ENCODE results near the gene SLC16A3.
A peak's percentile ranks its signal among the peaks of the same experiment; 100 is the strongest.
"Not testable (repeated sequence)": the region's sequence is repeated elsewhere in the genome, so short reads cannot be mapped to it uniquely, and the experiment has no call there.

SLC16A3 gene

DNA sequence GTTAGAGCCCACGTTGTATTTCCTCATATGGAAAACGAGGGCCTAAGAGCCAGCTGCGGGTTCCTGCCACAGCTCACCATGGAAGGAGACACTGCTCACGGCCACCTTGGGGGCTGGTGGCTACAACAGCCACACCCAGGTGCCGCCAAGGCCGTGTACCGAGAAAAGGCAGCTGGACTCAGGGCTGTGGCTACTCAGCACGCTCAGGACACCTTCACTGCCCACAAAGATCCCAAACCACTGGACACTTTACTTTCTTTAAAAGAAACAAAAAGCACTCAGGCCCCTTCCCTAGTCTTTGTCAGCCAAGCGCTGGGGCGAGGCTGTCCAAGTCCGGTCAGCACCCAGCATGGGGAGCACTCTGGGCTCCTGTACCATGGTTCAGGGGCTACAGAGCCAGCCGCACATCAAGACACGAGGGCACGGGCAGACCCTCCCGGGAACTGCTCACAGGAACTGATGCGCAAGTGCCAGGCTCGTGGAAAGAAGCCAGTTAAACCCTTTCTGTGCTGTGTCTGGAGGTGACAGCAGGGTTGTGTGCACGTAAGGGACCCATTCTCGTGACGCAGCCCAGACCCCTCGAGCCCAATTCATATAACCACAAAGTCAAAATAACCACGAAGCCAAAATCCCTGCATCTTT, 18.5 kb downstream of the SLC16A3 start:
- DNase-seq (ENCODE audit: low read depth), result no peak

DNA sequence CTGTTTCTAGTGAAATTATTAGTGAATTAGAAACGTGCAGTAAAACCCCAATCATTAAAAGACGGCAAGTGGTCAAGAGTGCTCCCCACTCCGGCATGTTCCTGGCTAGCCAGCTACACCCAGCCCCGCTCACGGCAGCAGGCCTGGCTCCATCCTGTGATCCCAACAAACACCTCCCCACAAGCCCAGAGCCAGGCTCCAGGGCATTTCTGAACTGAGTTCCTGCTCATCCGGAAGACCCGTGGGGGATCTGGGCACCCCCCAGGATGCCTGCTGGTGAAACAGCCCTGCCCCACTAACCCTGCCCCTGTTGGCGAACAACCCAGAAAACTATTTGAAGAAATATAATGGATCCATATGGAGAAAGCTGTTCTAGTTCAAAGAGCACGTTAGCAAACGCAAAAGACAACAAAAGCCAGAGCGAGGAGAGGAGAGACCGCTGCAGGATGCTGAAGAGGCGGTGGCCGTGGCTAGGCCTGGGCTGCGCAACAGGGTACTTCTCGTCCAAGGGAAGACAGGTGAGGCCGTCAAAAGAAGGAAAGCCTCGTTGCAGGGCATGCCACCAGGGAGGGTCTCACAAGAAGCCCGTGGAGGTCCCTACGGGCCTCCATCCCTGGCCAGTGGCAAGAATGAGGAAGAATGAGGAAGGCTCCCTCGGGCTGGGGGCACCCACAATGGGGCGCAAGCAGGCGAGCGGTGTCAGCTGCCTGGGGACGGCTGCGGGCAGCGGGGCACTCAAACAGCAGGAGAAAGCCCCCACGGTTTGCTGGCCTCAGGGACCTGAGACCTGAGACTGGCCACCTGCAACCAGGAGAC, 19.2 kb downstream of the SLC16A3 start:
- no peak for DNase-seq (ENCODE audit: low read depth)

DNA sequence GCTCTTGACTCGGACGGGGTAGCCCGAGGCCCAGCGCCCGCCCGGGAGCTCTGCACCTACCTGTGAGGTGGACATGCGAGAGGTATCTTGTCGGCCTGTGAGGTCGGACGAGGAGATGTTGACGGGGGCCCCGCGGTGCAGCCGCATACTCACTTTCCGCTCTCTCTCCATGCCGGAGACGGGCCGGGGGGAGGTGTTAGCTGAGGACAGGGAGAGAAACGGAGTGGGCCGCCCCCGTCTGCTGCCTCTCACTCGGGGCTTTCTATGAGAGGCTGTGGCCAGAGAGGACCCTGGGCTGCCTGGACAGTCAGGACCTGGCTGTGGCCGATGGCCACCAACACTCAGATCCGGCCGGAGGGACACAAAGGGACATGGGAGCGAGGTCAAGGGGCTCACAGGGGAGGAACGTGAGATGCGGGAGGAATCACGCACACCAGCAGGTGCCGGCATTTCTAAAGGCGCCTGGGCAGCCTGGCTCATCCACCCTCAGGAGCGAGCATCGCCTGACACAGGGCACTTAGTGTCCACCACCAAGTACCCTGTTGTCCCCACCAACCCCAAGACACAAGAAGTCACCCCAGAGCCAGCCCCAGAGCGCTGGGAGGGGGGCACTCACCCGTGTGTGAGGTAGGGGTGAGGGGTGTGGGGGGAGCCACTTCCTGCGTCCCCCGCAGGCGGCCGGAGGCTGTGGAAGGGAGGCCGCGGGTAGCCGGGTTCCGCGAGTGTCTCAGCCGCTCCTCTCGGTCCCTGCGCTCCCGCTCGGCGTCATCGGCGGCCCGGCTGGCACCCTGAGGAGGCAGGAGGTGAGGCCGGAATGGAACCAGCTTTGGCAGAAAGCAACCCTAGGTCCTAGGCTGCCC, 20.2 kb downstream of the SLC16A3 start:
- DNase-seq (ENCODE audit: low read depth), result no peak

DNA sequence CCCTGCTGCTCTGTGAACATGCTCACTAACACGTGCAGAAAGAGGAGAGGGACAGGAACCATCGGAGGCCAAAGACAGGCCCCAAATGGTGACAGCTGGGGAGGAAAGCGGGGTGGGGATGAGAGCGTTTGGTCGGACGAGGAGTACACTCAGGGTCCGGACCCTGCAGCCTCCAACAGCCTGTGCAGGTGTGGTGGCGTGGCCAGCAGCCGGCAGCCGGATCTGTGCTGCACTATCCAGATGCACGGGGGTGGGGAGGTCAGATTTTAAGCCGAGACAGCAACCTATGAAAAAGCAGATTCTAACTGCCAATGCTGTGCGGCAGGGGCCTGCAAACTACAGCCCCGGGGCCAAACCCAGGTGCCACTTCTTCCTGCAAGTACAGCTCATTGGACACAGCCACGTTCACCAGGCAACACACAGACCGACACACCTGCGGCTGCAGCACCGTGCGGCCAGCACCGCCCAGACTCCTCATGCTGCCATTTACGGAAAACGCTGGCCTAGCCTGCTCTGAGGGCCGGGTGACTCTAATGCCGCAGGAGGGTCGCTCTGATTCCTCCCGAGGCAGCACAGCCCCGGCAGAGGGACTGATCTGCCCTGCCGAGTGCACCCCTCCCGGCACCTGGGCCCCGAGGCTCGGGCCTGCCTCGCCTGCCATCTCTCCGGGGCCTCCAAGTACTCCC, 21.2 kb downstream of the SLC16A3 start:
- DNase-seq (ENCODE audit: low read depth), result no peak

DNA sequence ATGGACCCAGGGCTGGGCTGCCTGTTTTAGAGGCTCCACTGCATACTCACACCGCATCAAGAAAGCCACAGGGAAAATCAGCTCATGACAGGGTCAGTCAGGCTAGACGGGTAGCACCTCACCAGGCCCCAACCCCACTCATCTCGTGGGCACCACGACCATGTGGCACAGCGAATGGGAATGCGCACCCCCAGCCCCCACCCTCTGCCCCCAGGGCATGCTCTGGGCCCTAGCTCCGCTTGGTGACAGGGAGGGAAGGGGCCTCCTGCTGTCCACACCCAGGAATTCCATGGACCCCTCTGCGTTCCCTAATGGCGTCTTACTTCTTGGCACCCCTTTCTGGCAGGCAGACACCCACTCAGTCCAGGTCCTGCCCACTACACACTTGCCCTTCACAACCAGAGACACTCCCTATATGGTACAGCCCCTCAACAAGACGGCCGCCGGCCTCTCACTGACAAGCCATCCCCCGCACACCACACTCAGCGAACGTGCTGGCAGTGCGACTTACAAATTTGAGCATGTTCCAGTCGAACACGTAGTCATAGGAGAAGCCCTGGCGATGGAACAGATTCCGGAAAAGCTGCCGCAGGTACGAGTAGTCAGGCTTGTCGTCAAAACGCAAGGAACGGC, 22.1 kb downstream of the SLC16A3 start:
- DNase-seq (ENCODE audit: low read depth), result no peak

DNA sequence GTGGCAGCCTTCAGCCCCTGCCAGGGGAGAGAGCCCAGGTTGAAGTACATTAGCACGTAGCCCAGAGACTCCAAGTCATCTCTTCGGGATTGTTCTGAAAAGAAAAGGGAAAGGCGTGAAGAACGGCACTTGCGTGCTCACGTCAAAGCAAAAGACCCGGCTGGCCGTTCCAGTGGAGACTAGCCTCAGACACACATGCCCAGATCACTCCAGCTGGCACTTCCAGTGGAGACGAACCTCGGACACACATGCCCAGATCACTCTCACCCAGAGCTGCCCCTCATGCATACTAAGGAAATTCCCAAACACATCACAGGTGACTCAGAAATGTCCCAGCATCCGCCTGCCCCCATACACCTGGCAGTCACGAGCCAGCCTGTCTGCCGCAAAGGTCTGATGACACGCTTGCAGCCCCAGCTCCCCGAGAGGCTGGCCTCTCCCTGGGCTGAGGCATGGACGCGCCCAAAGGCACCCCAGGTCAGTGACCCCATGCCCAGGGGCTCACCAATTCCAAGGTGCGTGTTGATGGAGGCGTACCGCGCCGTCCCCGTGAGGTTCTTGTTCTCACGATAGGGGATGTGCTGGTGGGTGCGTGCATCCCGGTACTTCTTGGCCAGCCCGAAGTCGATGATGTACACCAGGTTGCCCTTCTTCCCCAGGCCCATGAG, 23.8 kb downstream of the SLC16A3 start:
- DNase-seq (ENCODE audit: low read depth), result no peak

DNA sequence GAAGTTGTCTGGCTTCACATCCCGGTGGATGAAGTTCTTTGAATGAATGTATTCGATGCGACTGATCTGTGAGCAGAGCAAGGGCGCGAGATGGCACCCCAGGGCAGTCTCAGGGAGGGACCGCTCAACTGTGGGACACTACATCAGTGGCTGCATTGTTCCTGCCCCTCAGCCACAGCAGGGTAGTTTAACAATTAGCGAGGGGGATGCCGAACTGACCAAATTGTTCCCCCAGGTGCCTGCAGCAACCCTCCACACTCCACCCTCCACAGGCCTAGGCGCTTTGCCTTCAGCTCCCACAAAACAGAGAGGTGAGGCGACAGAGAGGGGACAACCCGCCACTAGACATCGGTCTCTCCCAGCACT, 24.3 kb downstream of the SLC16A3 start:
- DNase-seq (ENCODE audit: low read depth), result no peak

DNA sequence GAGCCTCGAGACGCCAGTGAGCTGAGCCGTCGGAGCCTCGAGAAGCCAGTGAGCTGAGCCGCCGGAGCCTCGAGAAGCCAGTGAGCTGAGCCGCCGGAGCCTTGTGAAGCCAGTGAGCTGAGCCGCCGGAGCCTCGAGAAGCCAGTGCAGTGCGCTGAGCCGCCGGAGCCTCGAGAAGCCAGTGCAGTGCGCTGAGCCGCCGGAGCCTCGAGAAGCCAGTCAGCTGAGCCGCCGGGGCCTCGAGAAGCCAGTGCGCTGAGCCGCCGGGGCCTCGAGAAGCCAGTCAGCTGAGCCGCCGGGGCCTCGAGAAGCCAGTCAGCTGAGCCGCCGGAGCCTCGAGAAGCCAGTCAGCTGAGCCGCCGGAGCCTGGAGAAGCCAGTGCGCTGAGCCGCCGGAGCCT, 25.3 kb downstream of the SLC16A3 start:
- not testable (repeated sequence) for DNase-seq (ENCODE audit: low read depth)

DNA sequence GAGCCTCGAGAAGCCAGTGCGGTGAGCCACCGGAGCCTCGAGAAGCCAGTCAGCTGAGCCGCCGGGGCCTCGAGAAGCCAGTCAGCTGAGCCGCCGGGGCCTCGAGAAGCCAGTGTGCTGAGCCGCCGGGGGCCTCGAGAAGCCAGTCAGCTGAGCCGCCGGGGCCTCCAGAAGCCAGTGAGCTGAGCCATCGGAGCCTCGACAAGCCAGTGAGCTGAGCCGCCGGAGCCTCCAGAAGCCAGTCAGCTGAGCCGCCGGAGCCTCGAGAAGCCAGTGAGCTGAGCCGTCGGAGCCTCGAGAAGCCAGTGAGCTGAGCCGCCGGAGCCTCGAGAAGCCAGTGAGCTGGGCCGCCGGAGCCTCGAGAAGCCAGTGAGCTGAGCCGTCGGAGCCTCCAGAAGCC, 25.9 kb downstream of the SLC16A3 start:
- not testable (repeated sequence) for DNase-seq (ENCODE audit: low read depth)

DNA sequence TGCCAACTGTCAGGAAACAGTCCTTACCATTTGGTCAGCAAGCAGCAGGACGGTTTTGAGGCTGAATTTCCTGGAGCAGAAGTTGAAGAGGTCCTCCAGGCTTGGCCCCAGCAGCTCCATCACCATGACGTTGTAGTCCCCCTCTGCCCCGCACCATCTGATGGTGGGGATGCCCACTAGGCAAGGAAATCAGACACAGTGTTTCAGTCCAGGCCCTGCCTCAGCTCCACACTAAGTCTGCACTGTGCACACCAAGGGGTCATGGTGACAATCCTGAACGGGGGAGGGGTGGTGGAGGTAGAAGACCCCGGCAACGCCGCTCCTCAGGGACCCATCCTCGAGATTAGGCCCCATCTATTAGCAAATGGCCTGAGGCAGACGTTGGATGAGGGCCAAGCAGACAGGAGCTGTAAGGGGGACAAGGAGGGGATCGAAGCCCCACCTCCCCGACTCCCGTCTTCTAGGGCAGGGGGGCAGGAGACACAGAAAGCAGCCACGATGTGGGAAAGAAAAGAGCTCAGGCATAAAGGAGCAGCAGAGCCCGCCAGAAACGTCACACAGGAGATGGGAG, 26.6 kb downstream of the SLC16A3 start:
- DNase-seq (ENCODE audit: low read depth), result no peak

DNA sequence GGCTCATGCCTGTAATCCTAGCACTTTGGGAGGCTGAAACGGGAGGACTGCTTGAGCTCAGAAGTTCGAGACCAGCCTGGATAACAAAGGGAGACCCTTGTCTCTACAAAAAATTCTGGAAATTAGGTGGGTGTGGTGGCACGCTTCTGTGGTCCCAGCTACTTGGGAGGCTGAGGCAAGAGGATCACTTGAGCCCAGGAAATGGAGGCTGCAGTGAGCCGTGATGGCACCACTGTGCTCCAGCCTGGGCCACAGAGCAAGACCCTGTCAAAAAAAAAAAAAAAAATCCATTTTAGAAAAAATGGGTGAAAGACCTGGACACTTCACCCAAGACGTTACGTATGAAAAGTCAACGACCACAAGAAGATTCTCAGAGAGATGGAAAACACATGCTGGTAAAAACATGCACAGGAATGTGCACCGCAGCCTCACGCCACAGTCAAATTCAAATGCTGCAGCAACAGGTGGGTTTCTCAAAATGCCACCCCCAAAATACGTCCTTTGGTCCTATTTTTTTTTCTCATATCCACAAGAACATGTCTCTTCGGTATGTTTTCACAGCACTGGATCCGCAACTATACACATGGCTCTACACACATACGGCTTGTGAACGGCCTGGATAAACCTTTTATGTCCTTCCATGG, 27.5 kb downstream of the SLC16A3 start:
- DNase-seq (ENCODE audit: low read depth), result no peak

DNA sequence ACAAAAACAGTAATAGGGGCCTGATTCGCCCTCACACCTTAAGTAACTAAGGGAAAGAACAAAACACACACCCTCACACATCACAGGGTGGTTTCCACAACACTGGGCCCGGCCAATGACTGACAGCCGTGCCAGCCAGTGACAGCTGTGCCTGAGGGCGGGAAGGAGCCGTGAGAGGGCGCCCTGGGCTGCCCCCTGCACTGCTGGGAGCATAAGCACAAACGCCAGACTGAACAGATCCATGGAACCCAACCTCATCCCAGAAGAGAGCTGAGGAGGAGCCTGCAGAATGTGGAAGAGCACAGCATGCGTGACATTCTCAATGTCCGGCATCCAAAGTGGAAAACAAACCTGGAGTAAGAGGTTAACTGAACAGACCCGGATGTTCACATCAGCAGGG, 28.6 kb downstream of the SLC16A3 start:
- no peak for DNase-seq (ENCODE audit: low read depth)

DNA sequence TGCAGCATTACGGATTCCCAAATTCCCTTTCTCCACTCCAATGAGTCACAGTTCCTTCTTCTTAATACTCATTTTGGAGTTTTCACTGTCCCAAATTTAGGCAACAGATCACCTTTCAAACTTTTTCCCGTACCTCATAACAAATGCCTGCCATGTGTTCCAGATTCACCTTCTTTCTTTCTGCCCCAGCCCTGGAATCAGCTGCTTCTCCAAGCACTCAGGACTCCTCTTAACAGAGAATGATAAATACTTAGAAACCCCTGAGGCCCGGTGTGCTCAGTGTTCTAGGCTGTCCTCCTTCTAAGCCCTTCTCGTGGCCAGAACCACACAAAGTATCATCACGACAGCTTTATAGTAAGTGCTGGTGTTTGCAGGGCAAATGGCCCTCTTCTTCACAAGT, 29.7 kb downstream of the SLC16A3 start:
- DNase-seq (ENCODE audit: low read depth), result no peak

DNA sequence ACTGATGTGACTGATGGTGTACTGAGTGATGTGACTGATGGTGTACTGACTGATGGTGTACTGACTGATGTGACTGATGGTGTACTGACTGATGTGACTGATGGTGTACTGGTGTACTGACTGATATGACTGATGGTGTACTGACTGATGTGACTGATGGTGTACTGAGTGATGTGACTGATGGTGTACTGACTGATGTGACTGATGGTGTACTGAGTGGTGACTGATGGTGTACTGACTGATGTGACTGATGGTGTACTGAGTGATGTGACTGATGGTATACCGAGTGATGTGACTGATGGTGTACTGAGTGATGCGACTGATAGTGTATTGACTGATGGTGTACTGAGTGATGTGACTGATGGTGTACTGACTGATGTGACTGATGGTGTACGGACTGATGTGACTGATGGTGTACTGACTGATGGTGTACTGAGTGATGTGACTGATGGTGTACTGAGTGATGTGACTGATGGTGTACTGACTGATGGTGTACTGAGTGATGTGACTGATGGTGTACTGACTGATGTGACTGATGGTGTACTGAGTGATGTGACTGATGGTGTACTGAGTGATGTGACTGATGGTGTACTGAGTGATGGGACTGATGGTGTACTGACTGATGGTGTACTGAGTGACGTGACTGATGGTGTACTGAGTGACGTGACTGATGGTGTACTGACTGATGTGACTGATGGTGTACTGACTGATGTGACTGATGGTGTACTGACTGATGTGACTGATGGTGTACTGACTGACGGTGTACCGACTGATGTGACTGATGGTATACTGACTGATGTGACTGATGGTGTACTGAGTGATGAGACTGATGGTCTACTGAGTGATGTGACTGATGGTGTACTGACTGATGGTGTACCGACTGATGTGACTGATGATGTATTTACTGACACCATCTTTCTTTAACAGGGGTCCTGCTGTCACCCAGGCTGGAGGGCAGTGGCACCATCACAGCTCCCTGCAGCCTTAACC, 31.4 kb downstream of the SLC16A3 start:
- DNase-seq (ENCODE audit: low read depth), result not testable (repeated sequence)

DNA sequence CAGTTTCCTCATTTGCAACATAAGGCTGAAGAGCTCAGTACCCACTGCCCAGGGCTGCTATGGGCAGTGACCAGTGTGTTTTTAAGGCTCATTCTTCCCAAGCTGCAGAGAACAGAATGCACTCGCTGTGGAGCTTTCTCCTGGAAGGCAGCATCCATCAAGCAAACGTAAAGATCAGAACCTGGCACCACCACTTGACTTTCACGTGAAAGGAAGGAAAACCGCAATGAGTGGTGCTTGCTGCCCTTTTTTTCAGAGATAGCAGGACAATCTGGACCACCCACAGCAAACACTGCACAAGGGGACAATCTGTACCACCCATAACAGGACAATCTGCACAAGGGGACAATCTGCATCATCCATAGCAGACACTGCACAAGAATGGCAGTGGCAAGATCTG, 33.5 kb downstream of the SLC16A3 start:
- DNase-seq (ENCODE audit: low read depth), result no peak

DNA sequence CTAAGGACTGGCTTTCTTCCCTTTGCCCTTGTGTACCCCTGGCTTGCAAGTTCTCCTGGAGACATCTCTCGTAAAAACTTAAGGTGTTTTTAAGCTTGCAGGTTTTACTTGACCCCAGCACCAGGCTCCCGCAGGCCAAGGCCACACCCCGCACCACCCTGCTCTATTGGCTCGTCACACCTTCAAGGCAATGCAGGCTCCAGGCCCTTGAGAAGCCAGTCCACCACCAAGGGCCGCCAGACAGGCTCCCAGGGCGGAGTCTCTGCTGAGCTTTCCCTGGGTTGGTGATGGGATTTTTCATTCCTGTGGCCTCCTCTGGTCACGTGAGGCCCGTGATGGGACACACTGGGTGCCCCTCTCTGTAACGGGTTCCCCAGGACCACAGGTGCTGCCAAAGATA, 34.8 kb downstream of the SLC16A3 start:
- no peak for DNase-seq (ENCODE audit: low read depth)

DNA sequence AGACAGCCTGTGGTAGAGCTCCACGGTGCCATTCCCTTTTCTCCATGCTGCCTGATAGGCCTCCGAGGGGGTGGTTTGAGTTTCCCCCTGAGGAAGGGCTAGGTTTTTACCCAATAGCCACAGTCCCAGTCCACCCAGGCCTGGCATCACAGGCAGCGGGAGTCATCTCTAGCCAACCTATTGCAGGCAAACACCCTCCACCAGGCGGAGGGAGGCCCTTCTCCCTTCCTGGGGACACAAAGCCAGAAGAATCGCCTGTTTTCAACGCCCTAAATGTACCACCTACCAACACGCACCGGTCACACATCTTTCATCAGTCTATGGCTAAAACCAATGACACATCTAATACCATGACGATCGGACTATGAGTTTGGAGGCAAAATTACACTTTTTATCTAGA, 37.3 kb downstream of the SLC16A3 start:
- DNase-seq (ENCODE audit: low read depth), result no peak

DNA sequence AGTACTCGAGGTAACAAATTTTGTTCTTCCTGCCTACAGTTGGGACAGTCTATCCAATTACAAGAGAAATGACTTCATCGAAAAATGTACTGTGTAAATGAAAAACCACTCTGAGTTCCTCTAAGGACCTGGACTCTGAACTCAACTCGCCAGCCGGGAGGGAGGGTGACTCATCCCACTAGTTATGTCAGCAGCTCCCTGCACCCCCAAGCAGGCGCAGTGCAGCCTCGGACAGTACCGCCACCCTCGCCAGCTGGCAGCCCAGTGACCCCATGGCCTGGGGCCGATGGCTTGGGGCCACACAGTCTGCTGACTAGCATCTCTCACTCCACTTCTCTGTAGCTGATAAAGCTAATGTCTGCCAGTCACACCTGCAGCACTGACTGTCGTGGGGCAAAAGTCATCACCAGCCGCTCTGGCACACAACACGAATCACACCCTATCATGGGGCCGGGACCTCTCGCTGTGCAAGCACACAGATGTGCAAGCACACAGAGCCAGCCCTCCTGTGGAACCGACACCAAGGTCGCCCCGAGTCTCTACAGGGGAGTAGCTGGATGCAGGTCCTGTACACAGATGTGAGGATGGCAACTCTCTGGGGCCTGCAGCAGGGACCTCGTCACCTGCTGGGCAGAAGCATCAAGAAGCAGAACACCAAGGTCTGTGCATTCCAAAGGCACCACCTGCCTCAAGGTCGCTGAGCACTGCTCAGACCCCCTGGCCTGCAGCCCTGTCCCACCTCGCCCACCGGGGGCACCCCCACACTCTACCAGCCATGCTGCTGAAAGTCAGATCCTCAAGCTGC, 38.9 kb downstream of the SLC16A3 start:
- DNase-seq (ENCODE audit: low read depth), result peak; percentile 91
